NK-92 treated with Interleukin-12 subunit alpha and Interleukin-12 subunit beta, amount 100 ng/mL, for 24 hours (cell line): Measurements from ENCODE around the gene MED8.

ENCODE experiments used
- DNase-seq: peaks from one replicate; lab custom pipeline; 2025; lab: John Stamatoyannopoulos, UW

The MED8 gene

GRCh38 chr1:43334453-43335205 lies 55.0 kb downstream of the MED8 start:
- no peak for DNase-seq
